KOPT-K1 (cell line): ENCODE data around the gene KRT73.

ENCODE experiments used
- H3K27ac ChIP-seq: fragments of 200-600 bp; sonication (generic); 2 replicates; pipeline ENCODE4 v1.5.1; 2016; ENCODE audit warnings: antibody characterized with exemption, mild to moderate bottlenecking, low read depth, low read length; ENCODE audit not compliant: poor library complexity, severe bottlenecking
- H3K36me3 ChIP-seq: fragments of 200-600 bp; sonication (generic); 2 replicates; pipeline ENCODE4 v1.5.1; 2017; ENCODE audit warnings: antibody characterized with exemption, mild to moderate bottlenecking, low read length, moderate library complexity; ENCODE audit not compliant: insufficient read depth
- H3K9me3 ChIP-seq: fragments of 200-600 bp; sonication (generic); 2 replicates; pipeline ENCODE4 v1.5.1; 2017; ENCODE audit warnings: antibody characterized with exemption, low read length, mild to moderate bottlenecking; ENCODE audit not compliant: insufficient read depth, poor library complexity, severe bottlenecking

KRT73 gene

DNA sequence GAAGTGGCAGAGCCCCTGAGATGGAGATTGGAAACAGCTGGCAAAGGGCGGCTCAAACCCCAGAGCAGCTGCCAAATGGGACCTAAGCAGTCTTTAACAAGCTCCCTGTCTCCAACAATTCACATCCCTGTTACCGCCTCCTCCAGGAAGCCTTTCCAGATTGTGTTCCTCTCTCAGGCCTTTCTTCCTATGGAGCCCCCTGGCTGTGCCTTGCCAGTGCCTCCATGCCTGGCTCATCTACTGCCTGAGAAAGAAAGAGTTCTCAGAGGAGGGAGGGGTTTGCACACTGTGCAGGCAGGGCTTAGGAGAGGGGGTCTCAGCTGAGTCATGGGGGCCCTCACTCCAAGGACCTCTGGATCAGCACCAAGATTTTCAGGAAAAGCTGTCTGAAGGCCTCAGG, 35.9 kb downstream of the KRT73 start:
- H3K36me3 ChIP-seq: no peaks in the 10 kb centered on the region
- H3K27ac ChIP-seq: no peak overlapping the region
- no peaks in the 10 kb centered on the region for H3K9me3 ChIP-seq

DNA sequence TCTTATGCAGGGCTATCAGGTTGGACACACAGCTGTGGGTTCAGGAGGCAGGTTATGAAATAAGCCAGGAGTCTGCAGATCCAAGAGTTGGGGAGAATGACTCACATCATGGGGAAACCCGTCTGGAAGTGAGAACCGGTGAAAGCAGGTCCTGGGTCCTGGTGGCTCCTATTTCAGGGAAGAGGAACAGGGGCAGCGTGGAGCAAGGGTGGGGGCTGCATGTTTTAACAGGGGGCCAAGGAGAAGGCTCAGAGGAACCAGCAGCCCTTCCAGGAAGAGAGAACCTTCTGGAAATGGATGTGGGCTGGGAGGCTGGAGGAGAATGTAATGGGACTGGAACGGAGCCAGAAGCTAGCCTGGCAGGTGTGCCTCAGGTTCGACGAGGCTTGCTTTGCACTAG, 36.9 kb downstream of the KRT73 start:
- no peak overlapping the region for H3K27ac ChIP-seq

DNA sequence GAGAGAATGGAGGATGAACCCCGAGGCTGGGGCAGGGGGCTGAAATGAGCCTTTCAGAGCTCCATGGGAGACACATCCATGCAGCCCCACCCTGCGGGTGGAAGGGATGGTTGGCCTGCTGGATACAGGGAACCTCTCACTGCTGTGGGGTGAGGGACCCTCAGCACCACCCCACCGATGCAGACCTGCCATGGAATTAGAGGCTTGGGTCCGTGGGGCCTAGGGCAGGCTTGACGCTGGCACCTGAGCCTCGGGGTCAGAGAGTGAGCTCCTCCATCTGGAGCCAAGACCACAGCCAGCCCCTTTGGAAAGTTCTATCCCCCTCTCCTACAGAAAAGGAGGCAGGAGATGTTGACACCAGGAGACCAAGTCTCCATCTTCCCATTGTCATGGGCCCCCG, 37.3 kb downstream of the KRT73 start:
- Histone ChIP-seq H3K36me3 (no peaks in the 10 kb centered on the region), H3K27ac (no peak overlapping the region), H3K9me3 (no peaks in the 10 kb centered on the region)

More for the DNA sequence above, 36.9 kb downstream of the KRT73 start:
- H3K36me3 ChIP-seq: no peaks in the 10 kb centered on the region
- no peaks in the 10 kb centered on the region for H3K9me3 ChIP-seq

DNA sequence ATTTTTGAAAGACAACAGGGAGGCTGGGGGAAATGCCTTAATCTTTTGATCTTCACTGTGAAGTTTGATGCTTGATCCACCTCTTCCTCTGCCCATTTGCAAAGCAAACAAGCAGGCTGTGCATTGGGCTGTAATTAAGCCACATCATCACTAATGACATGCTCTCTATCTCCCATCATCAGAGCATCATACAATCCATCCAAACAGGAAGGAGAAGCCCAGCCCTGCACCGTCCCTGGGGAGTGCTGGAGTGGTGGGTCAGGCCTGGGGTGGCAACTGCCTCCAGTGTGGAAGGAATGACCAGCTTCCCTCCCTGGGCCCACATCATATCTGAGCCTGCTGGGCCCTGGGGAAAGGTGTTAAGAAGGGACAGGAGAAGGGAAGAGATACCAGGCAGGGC, 37.9 kb downstream of the KRT73 start:
- no peak overlapping the region for H3K27ac ChIP-seq
- no peaks in the 10 kb centered on the region for H3K36me3 ChIP-seq
- H3K9me3 ChIP-seq: no peaks in the 10 kb centered on the region

DNA sequence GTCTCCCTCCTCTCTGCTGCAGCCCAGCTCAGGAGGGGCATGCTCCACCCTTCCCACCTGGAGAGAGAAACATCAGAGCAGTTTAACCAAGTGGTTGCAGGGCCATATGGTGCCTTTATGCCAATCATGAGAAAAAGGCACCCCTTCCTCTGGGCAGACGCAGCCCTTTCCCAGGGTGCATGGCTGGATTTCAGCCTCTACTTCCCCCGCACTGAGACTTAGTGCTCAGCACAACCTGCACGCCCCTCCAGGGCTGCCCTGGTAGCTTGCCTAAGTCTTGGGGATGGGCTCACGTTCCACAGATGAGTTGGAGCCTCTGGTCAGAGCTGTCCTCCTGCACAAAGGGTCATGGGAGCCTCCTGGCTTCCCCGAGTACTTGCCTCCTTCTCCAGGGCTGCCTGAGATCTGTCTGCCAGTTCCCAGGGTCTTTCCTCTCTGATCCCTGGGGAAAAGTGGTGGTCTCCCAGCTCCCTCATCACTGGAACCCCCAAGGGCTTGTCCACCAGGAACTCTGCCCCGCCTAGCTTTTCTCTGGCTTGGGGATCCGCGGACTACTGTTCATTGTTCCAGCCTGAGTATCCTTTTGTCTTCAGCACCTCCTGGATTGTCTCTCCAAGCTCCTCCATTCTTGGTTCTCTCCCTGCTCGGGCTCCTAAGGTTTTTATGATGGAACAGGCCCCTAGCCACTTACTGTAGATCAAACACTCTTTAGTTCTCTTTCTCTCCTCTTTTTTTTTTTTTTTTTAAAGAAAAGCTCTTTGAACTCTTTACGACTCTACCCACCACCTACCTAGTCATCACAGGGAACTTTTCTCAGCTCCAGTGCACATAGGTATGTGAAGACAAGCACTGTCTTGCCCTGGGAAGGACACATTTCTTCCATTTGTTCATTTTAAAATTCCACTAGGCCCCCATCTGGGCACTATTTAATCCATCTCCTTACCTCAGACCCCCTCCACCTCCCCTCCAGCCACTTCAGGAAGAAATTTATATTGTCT, 38.6 kb downstream of the KRT73 start:
- Histone ChIP-seq H3K27ac (no peak overlapping the region), H3K36me3 (no peaks in the 10 kb centered on the region), H3K9me3 (no peaks in the 10 kb centered on the region)

DNA sequence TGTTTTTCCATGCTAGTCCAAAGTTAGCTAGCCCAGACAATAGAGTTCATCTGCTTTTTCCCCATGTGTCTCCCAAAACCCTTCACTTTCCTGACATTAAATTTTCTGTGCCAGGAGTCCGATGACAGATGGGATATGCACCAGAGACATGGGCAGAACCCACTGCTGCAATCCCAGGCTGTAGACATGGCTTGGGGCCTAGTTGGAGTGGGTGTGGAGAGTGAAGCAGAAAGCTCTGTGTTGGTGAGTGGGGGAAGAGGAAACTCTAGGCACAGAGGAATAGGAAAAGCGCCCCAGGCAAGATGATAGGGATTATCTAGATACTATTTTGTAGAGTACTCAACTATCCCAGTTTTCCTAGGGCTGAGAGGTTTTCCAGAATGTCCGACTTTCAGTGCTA, 39.9 kb downstream of the KRT73 start:
- H3K9me3 ChIP-seq: no peaks in the 10 kb centered on the region
- no peak overlapping the region for H3K27ac ChIP-seq
- no peaks in the 10 kb centered on the region for H3K36me3 ChIP-seq

DNA sequence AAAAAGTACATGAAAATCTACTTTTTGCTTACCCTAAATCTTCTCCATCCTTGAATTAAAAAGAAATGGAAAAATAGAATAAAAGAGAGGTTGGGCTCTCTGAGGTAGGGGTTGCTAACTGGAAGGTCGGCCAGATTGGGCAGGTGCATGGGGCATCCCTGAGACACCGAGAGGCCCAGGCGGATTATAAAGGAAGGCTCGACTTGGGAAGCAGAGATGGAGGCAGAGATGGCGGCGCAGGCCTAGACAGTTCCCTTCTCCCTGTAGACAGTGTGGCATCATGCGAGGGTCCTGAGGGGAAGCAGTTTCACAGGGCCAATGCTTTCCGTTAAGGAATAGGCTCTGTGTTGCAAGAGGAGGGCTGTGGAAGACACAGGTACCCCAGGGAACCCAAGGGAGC, 41.0 kb downstream of the KRT73 start:
- H3K36me3 ChIP-seq: no peaks in the 10 kb centered on the region
- no peak overlapping the region for H3K27ac ChIP-seq
- no peaks in the 10 kb centered on the region for H3K9me3 ChIP-seq

DNA sequence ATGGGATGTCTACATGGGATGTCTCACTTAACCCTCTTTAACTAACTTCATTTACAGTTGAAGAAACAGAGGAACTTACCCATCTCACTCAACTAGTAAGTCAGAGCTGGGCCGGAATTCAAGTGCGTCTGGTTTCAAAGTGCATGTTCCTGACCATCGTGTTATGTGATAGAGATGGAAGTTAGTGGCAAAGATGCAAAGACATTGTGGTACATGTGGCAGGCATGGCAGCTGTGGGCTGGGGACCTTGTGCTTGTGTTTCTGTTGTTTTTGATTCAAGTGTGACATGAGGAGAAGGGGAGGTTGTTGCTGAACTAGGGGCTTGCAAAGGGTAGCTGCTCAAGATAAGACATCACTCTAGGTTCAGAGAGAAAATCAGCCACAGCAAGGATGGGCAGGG, 42.4 kb downstream of the KRT73 start:
- Histone ChIP-seq H3K9me3 (no peaks in the 10 kb centered on the region), H3K27ac (no peak overlapping the region), H3K36me3 (no peaks in the 10 kb centered on the region)

DNA sequence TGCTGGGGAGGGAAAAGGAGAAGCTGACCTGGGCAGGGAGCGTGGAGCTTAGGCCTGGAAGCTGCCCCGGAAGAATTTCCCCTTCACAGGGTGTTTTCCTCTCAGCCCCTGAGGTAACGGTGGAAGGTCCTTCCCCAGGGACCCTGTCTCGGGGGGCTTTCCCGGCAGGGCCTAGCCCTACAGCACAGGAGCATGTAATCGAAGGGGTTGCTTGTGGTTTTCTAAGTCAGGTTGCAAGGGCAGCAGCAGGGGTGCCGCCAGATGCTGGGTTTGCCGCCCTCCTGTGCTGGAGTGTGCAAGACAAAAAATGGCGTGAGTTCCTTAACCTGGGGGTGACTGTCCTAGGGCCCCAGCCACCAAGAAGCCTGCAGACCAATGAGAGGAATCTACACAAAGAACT, 43.1 kb downstream of the KRT73 start:
- H3K36me3 ChIP-seq: no peaks in the 10 kb centered on the region
- H3K9me3 ChIP-seq: no peaks in the 10 kb centered on the region
- H3K27ac ChIP-seq: no peak overlapping the region

DNA sequence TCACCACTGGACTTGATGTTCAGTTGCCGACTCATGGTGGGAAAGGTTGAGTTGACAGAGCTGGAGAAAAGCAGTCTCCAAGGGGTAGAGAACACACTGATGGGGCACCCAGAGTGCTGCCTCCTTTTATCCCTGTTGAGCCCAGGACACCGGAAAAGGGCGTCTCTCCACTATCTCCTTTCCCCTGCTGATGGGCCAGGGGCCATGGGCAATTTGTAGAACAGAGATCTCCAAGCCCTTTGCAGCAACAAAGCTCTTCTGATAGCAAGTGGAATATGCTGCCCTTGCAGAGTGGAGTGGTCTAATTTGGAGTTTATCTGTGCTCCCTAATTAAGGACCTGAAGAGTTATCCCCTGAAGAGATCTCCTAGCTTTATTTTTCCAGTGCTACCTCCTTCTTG, 44.6 kb downstream of the KRT73 start, which contains the start of gene KRT74:
Gene KRT74, minus strand, starts transcription at position 101 of the 400 bp plus-strand sequence. Its CDS starts 66 bp downstream, at position 35.
- H3K27ac ChIP-seq: no peak within 1 kb of the TSS

DNA sequence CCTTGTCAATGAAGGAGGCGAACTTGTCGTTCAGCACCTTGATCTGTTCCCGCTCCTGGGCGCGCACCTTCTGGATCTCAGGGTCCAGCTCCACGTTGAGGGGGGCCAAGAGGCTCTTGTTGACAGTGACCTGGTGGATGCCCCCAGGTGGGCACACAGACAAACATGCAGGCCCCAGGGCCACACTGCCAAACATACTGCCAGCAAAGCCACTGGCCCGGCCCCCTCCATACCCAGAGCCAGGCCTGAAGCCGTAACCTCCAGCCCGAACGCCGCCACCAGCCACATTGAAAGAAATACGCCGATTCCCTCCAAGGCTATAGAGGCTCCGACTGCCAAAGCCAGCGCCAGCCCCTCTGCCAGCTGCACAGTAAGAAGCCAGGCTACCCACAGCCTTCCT, 45.1 kb downstream of the KRT73 start:
- H3K9me3 ChIP-seq: no peaks in the 10 kb centered on the region
- H3K36me3 ChIP-seq: no peaks in the 10 kb centered on the region
- H3K27ac ChIP-seq: no peak overlapping the region

More for the DNA sequence above, 44.6 kb downstream of the KRT73 start, which contains the start of gene KRT74:
- Histone ChIP-seq H3K9me3 (no peaks in the 10 kb centered on the region), H3K36me3 (no peaks in the 10 kb centered on the region)

DNA sequence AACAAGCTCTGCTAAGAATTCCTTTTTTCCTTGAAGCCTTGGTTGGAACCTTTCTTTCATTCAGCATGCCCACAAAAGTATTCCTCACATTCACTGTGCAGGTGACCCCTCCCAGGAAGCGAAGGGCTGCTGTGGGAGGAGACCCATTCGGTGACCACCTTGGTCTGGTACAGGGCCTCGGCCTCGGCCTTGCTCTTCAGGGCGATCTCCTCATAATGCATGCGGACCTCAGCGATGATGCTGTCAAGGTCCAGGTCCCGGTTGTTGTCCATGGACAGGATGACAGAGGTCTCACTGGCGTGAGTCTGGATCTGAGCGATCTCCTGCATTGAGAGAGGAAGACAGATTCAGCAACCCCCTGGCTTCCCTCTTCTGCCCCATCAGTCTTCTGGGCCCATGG, 47.8 kb downstream of the KRT73 start:
- H3K27ac ChIP-seq: no peak overlapping the region
- H3K9me3 ChIP-seq: no peaks in the 10 kb centered on the region
- no peaks in the 10 kb centered on the region for H3K36me3 ChIP-seq

DNA sequence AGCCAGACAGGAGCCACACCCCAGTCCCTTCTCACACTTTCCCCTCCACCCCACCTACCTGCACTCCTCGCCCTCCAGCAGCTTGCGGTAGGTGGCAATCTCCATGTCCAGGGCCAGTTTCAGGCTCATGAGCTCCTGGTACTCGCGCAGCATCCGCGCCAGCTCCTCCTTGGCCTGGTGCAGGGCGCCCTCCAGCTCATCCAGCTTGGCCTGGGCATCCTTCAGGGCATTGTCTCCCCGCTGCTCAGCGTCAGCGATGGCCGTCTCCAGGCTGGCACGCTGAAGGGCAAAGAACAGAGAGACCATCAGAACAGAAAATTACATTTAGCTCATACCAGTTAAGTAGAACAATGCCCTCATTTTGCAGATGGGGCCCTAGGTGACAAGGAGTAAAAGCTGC, 50.2 kb downstream of the KRT73 start:
- H3K9me3 ChIP-seq: no peaks in the 10 kb centered on the region
- no peak overlapping the region for H3K27ac ChIP-seq
- no peaks in the 10 kb centered on the region for H3K36me3 ChIP-seq

DNA sequence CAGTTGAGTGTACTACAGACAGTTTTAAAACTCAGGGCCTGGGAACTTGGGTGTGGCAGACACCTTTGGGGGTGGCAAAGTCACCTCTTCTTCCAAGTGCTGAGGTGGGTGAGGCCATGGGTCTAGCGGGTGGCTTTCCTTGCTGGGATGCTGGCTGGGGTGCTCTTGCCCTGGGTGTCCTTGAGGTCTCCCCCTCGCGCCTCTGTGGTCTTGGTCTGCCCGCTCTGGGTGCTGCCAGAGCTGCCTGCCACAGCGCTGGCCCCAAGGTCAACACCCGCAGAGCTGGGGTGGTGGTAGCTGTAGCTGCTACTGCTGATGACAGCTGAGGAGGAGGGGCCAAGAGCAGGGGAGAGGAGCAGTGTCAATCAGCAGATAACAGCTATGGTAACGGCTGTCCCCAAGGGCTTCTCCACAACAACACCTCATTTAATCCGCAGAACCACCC, 51.5 kb downstream of the KRT73 start:
- no peaks in the 10 kb centered on the region for H3K9me3 ChIP-seq
- no peak overlapping the region for H3K27ac ChIP-seq
- H3K36me3 ChIP-seq: no peaks in the 10 kb centered on the region

DNA sequence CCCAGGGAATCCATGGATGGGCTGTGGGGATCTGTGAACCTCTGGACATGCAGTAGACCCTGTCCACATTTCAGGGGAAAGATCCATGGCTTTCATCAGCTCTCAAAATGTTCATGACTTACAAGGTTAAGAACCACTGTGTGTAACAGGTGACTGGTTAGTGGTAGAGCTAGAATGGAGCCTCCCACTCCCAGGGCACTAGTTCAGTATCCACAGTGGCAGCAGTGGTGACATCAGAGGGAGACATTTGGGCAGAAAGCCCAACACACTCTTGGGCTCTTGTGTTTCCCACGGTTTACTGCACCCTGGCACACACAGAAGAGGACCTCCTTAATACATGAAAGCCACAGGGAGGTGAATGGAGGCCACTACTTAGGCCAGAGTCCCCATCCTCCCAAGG, 53.8 kb downstream of the KRT73 start:
- no peaks in the 10 kb centered on the region for H3K9me3 ChIP-seq
- H3K27ac ChIP-seq: no peak overlapping the region
- no peaks in the 10 kb centered on the region for H3K36me3 ChIP-seq
